Nucleus accumbens (tissue), 56 donors: ENCODE results near the gene PLEKHD1.
A peak's percentile ranks its signal among the peaks of the same experiment; 100 is the strongest.
"Not testable (repeated sequence)": the region's sequence is repeated elsewhere in the genome, so short reads cannot be mapped to it uniquely, and the experiment has no call there.

Source experiments
- DNase-seq, 56 donors: peaks; one replicate each; lab custom pipeline; 2025; lab: John Stamatoyannopoulos, UW

The PLEKHD1 gene

DNA sequence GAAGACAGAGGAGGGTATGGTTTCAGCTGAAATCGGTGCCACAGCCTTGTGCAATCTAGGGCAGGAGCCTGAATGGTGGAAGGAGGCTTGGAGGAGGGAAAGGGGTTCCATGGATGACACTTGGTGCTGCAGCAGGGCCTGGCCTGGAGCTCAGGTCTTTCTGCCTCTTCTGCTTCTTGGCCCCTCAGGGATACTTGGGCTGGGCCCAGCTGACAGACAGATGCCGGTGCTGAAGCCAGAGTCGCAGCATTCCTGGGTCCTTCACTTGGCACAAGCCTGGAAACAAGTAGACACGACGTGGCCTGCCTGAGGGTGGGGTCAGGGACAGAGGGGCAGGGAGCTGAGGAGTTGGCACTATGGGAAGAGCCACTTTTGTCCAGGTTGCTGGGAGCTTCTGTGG, 4.4 kb upstream of the PLEKHD1 start:
- DNase-seq = no peak

- DNase-seq = no peak
Observed at GRCh38 chr14:69481815-69482568, 2.5 kb upstream of the PLEKHD1 start.

DNA sequence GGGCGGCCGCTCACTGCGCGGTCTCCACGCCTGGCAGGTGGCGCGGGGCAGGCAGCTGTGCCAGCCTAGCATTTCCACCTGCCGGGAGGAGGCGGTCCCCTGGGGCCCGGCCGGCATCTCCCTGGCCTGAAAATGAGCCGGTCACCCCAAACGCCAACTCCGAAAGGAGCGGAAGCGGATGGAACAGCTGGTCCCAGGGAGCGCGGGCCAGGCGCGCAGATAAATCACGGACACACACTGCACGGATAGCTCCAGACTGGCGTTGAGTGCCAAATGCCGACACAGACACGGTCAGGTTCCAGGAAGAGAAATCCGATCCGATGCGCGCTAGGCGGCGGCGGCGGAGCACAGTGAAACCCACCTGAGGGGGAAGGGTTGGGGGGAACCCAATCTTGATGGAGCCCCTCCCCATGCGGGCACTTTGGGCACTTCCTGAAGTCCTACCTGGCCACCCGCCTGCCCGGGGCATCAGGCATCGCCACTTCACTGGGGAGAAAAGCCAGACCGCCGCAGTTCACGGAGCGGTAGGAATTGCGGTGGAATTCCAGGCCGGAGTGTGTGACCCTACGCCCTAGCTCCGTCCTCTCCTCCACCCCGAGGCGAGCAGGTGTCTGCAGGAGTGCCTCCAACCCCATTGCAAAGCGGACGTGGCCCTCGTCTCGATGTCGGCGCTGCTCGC, 624 bp upstream of the PLEKHD1 start:
- DNase-seq = no peak

DNA sequence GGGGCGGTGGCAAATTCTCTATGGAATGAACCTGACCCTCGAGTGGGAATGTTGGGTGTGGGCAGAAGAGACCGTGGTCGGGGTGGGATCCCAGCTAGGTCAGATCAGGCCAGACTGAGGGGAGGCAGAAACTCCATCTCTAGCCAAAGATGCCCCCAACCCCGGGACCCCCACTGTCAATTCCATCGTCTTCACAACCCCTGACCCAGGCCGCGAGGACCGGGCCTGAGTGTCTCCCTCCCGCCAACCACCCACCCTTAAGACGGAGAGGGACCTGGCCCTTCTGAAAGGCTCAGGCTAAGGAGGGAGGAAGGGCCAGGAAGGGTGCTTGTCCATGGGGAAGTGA, 760 bp downstream of the PLEKHD1 start:
- no peak for DNase-seq

- DNase-seq = no peak
Observed at GRCh38 chr14:69485701-69486100, 1.2 kb downstream of the PLEKHD1 start.

- DNase-seq = no peak
Observed at GRCh38 chr14:69487226-69487625, 2.7 kb downstream of the PLEKHD1 start.

DNA sequence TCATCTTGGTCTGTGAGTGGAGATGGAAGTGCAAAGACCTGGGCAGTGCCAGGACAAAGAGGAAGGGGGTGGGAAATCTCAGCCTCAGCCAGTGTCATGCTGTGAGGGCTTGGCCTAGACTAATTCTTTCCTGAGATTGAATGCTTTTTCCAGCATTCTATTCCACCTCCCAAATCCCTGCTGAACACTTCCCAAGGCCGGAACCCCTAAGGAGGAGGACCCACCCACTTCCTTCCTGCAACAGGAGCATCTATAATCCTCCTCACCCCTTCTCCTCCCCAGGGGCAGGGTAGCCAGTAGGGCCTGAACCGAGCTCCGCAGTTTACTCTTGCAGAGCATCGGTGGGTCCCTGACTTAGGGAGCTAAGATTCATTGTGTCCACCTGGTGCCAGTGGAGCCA, 3.2 kb downstream of the PLEKHD1 start:
- no peak for DNase-seq

GRCh38 chr14:69489495-69489894, 5.0 kb downstream of the PLEKHD1 start:
- DNase-seq = no peak

DNA sequence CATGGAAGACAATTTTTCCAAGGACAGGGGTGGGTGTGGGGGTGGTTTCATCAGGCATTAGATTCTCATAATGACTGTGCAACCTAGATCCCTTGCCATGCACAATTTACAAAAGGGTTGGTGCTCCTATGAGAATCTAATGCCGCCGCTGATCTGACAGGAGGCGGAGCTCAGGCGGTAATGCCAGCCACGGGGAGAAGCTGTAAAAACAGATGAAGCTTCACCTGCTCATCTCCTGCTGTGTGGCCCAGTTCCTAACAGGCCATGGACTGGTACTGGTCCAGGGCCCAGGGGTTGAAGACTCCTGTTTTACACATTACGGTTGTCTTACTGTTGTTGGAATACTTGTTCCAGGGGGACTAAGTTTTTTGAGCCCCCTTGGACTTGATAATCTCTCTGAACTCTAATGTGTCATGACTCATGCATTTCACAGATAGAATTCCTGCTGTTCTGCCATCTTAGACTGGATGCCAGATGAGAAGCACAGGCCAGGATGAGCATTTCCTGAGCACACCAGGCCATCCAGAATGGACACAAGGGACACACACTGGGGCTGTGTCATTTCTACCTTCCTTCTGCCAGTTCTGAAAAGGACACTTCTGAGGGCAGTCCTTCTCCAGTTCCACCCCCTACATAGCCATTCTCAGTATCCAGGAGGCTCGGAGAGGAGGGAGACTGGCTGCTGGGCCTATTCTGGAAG, 5.8 kb downstream of the PLEKHD1 start:
- DNase-seq = no peak

DNA sequence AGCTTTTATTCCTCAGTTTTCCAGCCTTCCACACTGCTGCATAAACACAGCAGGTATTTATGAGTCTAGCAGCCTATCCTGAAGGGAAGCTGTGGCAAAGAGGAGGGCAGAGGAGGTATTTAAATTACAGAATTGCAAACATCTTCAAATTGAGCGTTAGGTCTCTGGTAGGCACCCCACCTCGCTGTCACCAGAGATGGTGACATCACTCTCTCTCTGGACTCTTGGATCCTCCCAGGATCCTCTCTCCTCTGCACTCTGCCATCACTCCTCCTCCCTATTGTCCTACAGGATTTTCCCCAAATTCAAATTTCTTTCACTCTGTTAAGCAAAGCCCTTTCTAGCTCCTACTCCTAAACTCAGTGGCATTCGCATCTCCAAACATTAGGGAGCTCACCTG, 6.7 kb downstream of the PLEKHD1 start:
- DNase-seq = no peak

DNA sequence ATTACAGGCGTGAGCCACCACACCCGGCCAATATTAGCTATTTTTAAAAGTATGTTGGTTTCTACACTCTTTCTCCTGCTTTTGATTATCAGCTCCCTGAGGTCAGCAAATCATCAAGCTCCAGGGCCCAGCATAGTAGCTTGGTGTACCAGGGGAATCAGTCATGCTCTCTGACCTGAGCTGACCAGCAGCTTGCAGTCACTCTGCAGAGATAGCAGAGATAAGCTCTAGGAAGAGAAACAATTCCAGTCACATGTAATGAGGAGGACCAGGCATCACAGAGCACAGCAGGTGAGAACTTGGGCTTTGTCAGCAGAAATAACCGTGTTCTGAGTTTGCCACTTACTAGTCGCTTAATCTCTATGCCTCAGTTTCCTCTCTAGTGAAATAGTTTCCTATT, 8.5 kb downstream of the PLEKHD1 start:
- DNase-seq = no peak

DNA sequence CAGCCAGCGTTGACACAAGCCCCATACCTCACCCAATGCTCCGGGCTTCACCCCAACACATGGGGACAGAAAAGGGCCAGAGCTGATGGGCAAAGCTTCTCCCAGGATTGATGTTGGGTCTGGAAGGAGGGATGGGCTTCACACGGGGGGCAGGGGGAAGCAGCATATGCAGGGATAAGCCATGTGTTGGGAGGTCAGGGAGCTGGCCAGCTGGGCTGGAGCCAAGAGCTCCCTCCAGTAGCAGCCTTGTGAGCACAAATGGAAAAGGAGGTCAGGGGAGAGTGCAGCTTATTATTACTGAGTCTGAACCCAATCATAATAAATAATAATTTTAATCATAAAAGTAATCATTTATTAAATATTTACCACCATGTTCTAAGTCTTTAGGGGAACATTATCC, 9.3 kb downstream of the PLEKHD1 start:
- no peak for DNase-seq

- no peak for DNase-seq
Observed at GRCh38 chr14:69495341-69495921, 10.9 kb downstream of the PLEKHD1 start.

DNA sequence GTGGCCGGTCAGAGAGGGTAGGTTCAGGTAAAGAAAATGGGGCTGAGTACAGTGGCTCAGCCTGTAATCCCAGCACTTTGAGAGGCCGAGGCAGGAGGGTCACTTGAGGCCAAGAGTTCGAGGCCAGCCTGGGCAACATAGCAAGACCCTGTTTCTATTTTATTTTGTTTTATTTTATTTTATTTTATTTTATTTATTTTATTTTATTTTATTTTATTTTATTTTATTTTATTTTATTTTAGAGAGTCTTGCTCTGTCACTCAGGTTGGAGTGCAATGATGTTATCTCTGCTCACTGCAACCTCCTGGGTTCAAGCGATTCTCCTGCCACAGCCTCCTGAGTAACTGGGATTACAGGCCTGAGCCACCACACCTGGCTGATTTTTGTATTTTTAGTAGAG, 13.3 kb downstream of the PLEKHD1 start:
- not testable (repeated sequence) for DNase-seq

DNA sequence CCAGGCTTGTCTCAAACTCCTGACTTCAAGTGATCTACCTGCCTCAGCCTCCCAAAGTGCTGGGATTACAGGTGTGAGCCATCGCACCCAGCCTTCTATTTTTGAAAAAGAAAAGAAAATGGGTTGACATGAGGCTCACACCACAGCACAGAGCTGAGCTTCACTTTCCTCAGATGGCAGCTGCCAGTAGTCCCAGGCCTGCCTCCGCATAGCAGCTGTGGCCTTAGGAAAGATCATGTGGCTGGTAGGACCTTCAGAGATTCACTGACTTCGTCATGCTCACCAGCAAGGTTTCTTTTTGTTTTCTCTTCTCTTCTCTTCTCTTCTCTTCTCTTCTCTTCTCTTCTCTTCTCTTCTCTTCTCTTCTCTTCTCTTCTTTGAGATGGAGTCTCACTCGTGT, 13.8 kb downstream of the PLEKHD1 start:
- not testable (repeated sequence) for DNase-seq

GRCh38 chr14:69499436-69499835, 14.9 kb downstream of the PLEKHD1 start:
- DNase-seq = no peak

- no peak for DNase-seq
Observed at GRCh38 chr14:69500096-69500495, 15.6 kb downstream of the PLEKHD1 start.

DNA sequence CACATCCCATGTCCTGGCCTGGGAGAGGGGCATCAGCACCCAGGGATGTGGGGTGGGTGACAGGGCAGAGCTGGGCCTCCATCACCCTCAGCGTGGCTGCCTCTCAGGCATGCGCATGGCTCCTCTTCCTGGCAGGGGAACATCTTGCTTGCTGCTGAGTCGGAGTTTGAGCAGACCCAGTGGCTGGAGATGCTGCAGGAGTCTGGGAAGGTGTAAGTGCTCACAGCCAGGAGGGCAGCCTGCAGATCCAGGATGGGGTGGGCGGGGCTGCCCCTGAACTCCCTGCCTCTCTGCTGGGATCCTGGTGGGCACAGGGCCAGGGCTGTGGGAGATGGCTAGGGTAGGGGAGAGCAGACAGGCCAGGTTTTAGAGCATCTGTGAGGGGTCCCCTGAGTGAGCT, 16.2 kb downstream of the PLEKHD1 start:
- DNase-seq = peak in 1 of 56 donors; percentile 2

GRCh38 chr14:69501423-69501838, 16.9 kb downstream of the PLEKHD1 start:
- peak in 41 of 56 donors; percentile 1 to 77 (median 24) for DNase-seq

DNA sequence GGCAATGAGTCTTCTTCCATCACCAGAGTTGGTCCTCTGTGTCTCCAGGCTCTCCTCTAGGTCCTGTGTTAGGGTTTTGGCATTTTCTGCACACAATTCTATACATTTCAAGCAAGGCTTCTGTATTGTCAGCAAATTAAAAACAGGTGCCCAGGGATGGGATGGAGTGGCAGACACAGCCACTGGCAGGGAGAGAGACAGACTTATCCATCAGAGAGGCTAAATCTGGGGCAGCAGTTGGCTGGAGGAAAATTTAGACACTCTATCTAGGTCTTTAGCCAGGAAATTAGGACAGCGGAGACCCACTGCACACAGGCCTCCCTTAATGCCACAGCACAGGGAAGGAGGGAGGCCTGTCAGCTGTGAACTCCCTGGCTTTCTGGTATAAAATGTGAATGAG, 20.2 kb downstream of the PLEKHD1 start:
- DNase-seq = no peak
